Non-pigmented ciliary epithelial cell (primary cell): ENCODE measurements around the gene SCN2B.

Source experiments
- DNase-seq: peaks from one replicate; pipeline ENCODE4 v3.0.0-alpha.2; 2010; ENCODE audit warnings: low read depth

SCN2B gene

DNA sequence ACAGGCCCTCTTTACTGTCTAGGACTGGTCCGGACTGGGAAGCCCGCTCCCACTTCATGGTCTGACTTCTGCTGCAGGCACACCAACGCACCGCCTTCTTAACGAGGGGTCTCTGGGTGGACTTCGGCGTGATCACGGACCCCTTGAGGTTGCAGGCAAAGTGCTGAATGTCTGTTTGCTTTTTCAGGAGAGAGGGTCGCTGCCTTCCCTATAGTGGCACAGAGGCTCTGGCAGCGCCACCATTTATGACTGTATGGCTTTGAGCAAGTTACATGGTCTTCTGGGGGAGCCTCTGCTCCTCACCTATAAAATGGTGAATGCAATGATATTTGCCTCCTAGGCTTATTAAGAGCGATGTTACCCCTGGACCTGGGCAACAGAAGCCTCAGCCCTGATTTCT is 22.5 kb downstream of the SCN2B start:
- DNase-seq = no peak

DNA sequence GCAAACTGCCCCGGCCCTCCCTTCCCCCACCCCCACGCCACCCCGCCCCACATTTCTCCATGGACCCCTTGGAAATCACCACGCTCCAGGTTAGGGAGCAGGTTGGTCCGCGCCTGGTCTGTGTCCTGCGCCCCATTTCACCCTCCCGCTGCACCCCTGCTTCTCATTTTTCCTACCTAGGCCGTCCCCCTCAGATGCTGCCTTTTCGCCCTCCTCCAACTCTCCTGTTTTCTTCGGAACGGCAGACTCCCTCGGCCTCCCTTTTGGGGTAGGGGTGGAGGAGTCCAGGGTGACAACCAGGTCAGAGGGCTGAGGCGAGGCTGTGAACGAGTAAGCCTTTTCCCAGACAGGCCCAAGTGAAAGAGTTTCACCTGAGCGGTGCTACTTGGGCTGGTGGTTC is 22.9 kb downstream of the SCN2B start:
- no peak for DNase-seq

DNA sequence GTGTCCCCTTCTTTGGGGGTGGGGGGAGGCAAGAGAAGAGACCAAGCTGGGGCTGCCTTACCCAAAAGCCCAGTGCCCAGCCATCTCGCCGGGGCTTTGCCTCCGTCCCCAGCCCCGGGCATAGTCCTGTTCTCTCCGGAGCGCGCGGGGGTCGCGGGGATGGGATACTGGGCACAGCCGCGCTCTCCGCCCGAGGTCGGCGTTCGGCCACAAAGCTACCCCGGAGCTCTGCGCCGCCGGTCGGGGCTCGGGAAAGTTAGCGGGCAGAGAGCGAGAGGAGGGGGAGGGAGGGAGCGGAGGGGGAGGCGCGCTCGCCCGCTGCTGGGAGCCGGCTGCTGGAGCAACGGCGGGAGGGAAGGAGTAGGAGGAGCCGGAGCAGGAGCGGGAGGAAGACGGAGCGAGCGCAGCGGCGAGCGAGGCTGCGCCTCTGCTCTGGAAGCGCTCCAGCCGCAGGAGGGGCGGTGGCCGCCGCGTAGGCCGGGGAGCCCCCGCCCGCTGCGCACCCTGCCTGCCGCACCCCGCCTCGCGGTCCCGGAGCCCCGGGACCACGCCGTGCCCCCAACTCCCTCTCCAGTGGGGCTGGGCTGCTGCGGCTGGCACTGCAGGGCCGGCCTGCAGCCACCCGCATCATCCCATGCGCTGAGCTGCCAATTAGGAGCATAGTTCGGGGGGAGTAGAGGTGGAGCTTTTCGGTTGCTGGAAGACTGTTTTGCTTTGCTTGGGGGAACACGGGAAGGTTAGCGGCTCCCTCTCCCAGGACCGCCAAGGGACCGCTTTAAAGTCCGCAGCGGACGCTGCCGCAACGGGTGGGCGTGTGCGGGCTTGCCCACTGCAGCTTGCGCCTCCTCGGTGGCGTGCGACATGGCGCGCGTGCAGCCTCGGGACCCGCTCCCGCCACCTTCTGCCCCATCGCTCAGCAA is 23.6 kb downstream of the SCN2B start, which contains the start of gene SCN4B:
SCN4B (minus strand) TSS at position 272 of the 920 bp plus-strand sequence; CDS start at position 122, 150 bp downstream.
- no peak for DNase-seq

- DNase-seq = no peak
Observed at GRCh38 chr11:118152020-118152551, 24.4 kb downstream of the SCN2B start.

GRCh38 chr11:118151431-118151830 is 25.0 kb downstream of the SCN2B start:
- no peak for DNase-seq

DNA sequence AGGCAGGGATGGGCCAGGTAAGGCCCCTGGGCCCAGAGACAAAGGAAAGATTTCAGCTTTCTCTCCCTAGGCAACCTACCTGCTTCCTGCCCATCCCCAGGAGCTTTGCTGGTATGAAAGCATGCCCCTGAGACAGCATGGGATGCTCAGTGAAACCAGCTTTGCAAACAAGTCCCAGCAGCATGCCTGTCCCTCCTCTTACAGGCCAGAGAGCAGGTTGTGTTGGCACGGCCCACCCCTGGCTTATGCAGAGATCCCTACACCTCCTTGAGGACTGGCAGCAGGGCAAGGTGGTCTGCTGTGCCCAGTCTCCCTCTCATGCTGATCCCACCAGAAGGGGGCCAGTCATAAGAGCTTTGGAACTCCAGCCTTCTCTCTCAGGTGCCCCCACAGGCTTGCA is 26.9 kb downstream of the SCN2B start:
- no peak for DNase-seq

- no peak for DNase-seq
Observed at GRCh38 chr11:118148856-118149255, 27.6 kb downstream of the SCN2B start.

GRCh38 chr11:118148240-118148639 is 28.2 kb downstream of the SCN2B start:
- no peak for DNase-seq

DNA sequence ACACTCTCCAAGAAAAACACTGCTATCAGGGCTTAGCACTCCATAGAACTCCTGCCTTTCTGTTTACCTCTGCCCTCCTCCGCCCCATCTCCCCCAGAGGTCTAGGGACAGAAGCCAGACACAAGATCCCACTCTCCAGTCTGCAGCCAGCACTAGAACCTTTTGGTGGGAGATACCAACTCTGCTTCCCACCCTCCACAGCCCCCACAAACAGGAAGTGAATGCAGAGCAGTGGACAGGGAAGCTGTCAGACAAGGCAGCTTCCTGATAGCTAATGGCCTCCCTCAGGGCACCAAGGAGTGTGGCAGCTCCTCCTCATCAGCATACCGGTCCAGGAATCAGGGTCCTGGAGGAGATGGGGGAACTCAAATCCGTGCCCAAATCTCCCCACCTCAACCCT is 28.9 kb downstream of the SCN2B start:
- no peak for DNase-seq

GRCh38 chr11:118146554-118146953 is 29.9 kb downstream of the SCN2B start:
- no peak for DNase-seq

DNA sequence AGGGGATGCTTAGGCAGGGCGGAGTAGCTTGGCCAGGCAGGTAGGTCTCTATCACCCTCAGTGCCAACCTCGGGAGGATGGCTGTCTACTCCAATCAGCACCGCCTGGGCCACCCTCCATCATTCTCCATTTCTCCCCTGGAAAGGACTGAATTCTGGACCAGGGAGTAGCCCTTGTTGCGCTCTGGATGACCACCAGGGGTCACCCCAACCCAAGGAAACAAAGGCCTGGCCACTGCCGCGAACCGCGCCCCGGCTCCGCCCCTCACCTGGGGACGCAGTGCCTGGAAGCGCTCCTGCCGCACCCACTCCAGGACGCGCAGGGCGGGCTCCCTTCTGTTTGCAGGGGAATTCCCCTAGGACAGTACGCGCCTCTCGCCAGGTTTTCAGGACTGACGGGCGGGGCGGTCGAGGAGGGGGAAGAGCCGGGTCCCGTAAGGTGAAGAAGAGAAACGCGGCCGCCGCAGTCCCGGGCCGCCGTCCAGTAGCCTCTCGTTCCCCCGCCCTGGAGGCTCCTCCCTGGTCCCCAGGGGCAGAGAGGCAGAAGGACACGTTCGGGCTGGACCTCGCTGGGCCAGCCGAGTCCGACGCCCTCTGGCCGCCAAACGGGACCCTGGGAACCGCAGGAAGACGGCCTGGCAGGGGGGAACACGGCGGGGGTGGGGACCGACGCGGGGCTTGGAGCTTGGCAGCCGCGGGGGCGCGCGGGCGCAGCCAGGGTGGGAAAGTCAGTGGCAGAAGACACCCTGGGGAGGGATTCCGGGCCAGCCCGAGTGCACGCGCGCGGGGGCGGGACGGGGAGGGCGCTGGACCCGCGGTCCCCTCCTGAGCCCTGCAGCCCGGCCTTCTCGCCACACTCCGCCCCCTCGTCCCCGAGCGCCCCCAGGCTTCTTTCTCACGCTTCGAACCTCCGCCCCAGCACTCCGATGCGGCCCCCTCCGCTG is 30.9 kb downstream of the SCN2B start:
- peak; percentile 3 for DNase-seq

DNA sequence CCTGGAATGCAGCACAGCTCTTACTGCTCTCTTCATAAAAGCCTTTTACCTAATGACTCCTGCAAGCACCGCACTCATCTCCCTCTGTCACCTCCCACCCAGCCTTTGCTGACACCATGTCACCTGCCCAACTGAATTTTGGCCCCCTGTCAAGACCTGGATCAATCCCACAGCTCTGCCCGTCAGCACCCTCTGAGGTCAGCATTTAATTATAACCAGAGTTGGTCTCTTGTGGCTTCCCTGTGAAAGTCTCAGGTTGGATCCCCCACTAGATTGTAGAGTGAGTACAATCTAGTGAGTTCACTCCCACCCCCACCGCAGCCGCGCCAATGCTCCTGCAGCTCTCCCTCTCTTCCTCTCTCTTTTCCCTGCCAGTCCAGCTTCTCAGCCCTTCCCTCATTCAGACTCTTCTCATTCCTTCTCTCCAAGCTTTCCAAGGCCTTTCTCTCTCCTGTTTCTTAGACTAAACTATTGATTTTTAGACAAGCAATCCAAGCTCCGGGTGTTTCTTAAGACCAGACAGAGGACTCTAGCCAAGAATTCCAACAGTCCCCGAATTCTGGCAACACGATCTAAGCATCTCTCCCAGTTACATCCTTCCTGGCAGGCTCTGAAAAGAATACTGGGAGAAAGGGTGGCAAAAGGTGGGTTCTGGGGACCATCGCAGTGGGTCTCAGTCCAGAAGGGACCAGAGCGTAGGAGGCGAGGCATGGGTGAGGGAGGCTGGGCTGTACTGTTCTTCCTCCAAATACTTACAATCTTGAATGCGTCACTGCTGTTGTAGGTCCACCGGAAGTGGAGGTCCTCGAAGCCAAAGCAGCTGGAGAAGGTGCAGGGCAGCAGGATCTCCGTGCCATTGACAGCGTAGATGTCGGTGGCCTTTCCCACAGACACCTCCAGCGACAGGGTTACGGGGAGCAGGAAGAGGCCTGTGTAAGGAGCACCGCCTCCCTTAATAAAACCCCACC is 31.9 kb downstream of the SCN2B start:
- no peak for DNase-seq

DNA sequence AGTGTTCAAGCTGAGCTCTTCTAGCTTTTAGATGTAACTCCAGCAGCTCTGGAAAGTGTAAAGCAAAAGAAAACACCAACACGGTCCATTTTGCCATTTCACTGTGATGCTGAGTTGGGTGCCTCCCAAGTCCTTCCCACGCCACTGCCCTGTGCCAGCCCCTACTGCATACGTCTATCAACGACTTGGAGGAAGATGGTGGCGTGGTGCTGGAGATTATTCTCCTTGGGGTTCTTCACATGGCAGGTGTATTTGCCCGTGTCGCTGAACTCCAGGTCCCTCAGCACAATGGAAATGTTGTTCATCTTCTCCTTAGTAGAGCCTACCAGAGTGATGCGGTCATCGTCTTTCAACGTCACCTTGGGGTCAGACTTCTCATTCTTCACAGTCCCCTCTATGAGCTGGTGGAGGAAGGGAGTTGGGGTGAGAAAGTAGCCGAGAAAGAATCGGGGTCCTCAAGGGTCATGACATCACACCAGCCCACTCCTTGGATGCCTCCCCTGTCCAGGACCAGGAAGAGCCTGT is 32.7 kb downstream of the SCN2B start:
- no peak for DNase-seq

DNA sequence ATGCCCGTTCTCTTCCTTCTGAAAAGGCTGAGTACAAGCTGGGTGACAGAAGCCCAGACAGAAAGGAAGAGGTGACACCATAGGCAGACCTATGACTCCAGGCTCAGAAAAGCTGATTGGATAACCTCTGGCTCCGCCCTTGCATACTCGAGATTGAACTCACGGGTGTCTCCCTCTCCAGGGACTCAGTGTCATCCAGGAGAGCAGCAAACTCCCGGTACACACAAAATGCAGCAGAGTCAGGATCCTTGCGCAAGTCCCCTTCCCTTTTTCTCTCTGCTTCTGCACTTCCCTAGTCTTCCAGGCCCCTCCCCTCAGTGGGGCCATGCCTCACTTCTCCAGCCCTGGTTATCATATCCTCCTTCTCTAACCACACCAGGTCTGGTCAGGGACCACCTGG is 33.6 kb downstream of the SCN2B start:
- DNase-seq = no peak

DNA sequence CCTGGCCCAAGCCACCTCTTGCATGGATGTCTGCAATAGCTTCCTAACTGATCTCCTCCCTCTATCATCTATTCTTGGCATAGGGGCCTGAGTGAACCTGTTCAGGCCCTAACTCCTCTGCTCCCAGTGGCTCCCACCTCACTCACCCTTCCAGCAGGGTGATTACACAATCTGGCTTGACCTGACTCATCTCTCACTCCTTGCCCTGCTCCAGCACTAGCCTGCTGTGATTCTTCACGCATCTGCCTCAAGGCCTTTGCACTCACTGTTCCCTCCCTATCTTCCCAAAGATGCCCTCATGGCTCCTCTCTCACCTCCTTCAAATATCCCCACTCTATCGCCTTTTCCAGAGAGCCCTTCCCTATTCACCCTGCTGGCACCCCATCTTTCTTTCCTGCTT is 34.4 kb downstream of the SCN2B start:
- DNase-seq = no peak

- DNase-seq = no peak
Observed at GRCh38 chr11:118139578-118139977, 36.9 kb downstream of the SCN2B start.

DNA sequence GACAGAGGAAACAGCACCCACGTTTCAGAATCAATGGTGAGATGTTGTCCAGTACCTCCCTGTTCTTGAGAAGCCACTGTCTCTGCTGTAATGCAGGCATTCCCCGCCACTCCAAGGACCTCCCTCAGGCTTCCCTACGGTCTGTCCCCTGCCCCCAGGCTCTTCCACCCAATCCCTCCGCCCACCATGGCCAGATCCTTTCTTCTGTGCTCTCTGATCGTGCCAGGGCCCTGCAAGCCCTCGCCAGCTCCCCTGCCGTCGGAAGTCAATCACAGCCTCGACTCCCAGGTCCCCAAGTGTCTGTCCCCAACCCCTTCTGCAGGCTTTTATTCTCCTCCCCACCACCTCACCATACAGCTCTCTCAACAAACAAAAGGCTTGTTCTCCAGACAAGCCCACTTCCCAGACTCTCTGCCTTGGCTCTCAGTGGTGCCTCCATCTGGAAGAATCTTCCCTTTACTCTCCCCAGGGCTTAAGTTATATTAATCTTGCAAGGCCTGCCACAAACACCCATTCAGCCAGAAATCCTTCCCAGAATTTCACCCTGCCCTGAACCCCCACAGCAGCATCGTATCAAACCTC is 37.5 kb downstream of the SCN2B start:
- DNase-seq = no peak

- no peak for DNase-seq
Observed at GRCh38 chr11:118136801-118137200, 39.6 kb downstream of the SCN2B start.

- DNase-seq = no peak
Observed at GRCh38 chr11:118136341-118136740, 40.1 kb downstream of the SCN2B start.

DNA sequence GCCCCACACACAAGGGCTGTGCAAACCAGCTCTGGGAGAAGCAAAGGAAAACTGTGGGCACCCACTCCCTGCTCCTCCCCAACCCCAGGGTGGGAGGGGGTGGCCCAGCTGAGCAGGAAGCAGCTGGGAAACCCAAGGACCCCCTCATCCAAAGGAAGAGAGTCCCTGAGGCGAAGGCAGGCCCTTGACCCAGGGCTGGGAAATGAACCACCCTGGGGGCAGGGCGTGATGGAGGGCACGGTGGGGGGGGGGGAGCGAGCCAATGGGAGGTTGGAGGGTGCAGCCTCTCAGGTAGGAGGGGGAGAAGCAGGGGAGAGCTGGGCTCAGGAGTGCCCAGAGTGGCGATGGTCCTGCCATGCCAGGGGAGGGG is 40.7 kb downstream of the SCN2B start:
- DNase-seq = no peak
